Right atrium auricular region (tissue), 2 donors: ENCODE data around the gene CYSTM1. TPM values are rescaled to one million over a fixed set of nuclear protein-coding genes. Genes with fewer than 3 reads are reported as not detected.
A peak's percentile ranks its signal among the peaks of the same experiment; 100 is the strongest.

Experiments
- DNase-seq: peaks from one replicate; pipeline ENCODE4 v3.0.0-alpha.2; 2019; ENCODE audit warnings: low spot score
- H3K27ac ChIP-seq, 2 donors: fragments of 200-600 bp; sonication (generic); 1 replicate in 1 of 2; 2 replicates in 1 of 2; pipeline ENCODE4 v1.5.1; 2016 to 2019
- H3K27me3 ChIP-seq, 2 donors: fragments of 200-600 bp; sonication (generic); one replicate each; pipeline versions ENCODE4 v1.5.1 to v1.6.0; 2017 to 2019
- H3K36me3 ChIP-seq: fragments of 200-600 bp; sonication (generic); one replicate; pipeline ENCODE4 v1.5.1; 2016
- H3K4me1 ChIP-seq, 2 donors: fragments of 200-600 bp; sonication (generic); one replicate each; pipeline versions ENCODE4 v1.5.1 to v1.6.0; 2017 to 2019
- H3K4me3 ChIP-seq, 2 donors: fragments of 200-600 bp; sonication (generic); 1 replicate in 1 of 2; 2 replicates in 1 of 2; pipeline ENCODE4 v1.5.1; 2017 to 2019; ENCODE audit warnings: mild to moderate bottlenecking in 1 of 2, moderate library complexity in 1 of 2
- H3K9me3 ChIP-seq, 2 donors: fragments of 200-600 bp; sonication (generic); one replicate each; pipeline ENCODE4 v1.5.1; 2019
- CTCF ChIP-seq, 2 donors: fragments of 200-600 bp; sonication (generic); IDR thresholded peaks; one replicate each; pipeline ENCODE4 v1.5.1; 2019; ENCODE audit warnings: antibody characterized with exemption in 2 of 2
- total RNA-seq, 2 donors: library from RNA; depleted of rRNA; stranded (reverse); fragments of >200 nt; gene quantifications; one replicate each; pipeline ENCODE4 v1.1.0, GENCODE V29; 2016

CYSTM1 gene
- total RNA-seq, 2 donors from 2014 or later, result 89.8 to 143 TPM

DNA sequence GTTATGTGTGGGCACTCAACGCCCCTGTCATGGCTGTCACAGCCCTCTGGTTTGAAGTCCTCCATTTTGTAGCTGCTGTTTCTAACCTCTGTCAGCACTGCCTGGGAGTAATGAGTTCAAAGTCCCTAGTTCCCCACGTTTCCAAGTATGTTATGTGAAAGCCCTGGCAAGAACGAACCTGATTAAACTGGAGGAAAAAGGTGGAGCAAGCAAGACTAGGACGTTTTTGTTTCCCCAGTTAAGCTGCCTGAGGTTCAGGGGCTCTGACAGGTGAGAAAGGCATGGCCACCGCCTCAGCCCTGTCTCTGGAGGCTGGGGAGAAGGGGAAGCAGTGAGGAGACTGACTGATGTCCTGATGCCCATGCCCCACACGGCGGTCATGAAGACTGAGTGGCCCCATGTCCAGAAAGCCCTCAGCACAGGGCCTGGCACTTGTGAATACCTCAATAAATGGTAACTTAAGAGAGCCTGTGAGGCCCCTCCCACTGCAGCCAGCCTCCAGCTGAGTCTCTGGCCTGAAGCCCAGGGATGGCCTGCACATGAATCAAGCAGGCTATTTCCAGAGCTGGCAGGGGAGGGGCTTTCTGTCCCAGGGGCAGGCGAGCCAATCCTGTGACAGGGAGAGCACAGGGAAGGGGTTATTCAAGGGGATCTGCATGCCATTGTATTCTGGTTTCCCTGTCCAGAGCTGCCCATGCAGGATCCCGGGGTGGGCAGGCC, 66.2 kb downstream of the CYSTM1 start:
- peak; percentile 93 for DNase-seq
- H3K4me1 ChIP-seq, result peaks cover 0 to 76% of the 10 kb centered on the region in 2 donors
- H3K9me3 ChIP-seq, result no peaks in the 10 kb centered on the region
- H3K27me3 ChIP-seq, result no peaks in the 10 kb centered on the region
- no peak overlapping the region for H3K4me3 ChIP-seq
- no peak for TF ChIP-seq CTCF (IDR thresholded peaks at IDR 0.05)
- H3K27ac ChIP-seq, result peak overlapping the region; percentile 82 to 87
- H3K36me3 ChIP-seq, result peaks cover 4% of the 10 kb centered on the region

DNA sequence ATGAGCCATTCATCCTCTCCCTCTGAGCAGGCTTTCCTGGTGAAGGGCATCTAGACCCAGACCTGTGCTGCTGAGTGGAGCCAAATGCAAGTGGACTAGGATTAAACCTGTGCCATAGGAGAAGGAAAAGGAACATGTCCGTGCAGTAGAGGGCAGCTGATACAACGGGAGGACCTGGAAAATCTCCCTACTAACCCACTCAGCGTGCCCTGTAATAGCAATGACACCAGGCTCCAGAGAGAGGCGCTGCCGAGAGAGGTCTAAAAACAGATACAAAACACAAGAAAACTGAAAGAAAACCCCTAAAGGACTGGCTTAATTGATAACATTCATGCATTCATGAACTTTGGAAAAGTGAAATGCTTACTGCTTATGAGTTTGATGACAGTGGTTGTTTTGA, 67.1 kb downstream of the CYSTM1 start:
- peaks cover 4% of the 10 kb centered on the region for H3K36me3 ChIP-seq
- peak in 1 of 2 donors; percentile 40 for TF ChIP-seq CTCF (IDR thresholded peaks at IDR 0.05)
- no peak overlapping the region for H3K4me3 ChIP-seq
- peak overlapping the region; percentile 82 to 87 for H3K27ac ChIP-seq
- H3K9me3 ChIP-seq, result no peaks in the 10 kb centered on the region
- H3K4me1 ChIP-seq, result peaks cover 0 to 80% of the 10 kb centered on the region in 2 donors
- no peaks in the 10 kb centered on the region for H3K27me3 ChIP-seq
- DNase-seq, result no peak

DNA sequence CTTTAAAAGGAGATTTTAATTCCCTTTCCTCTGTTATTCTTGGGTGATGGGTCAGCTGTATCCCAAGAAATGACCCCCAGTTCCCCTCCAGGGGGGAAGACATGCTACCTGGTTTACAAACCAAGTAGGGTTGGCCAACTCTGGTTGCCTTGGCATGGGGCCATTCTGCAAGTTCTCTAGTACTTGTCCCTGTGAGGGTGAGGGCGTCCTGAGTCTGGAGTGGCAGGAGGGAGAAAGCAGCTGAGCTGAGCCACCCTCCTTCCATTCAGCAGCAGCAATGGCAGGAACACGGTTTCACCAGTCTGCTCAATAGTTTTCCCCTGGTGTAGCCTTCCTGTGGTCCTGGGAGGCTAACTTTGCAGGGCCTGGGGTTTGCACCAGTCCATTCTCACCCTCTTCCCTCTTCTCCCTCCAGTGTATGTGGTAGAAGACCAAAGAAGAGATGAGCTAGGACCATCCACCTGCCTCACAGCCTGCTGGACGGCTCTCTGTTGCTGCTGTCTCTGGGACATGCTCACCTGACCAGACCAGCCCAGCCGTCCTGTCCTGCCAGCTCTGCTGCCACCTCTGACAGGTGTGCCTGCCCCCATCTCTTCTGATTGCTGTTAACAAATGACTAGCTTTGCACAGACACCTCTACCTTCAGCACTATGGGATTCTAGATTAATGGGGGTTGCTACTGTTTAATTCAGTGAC, 68.0 kb downstream of the CYSTM1 start:
- H3K4me1 ChIP-seq, result peaks cover 0 to 73% of the 10 kb centered on the region in 2 donors
- TF ChIP-seq CTCF (IDR thresholded peaks at IDR 0.05), result no peak
- peak overlapping the region; percentile 82 to 87 for H3K27ac ChIP-seq
- DNase-seq, result no peak
- H3K27me3 ChIP-seq, result no peaks in the 10 kb centered on the region
- H3K9me3 ChIP-seq, result no peaks in the 10 kb centered on the region
- H3K4me3 ChIP-seq, result no peak overlapping the region
- H3K36me3 ChIP-seq, result peaks cover 4% of the 10 kb centered on the region

- peaks cover 0 to 73% of the 10 kb centered on the region in 2 donors for H3K4me1 ChIP-seq
- H3K4me3 ChIP-seq, result no peak overlapping the region
- peak overlapping the region; percentile 82 to 87 for H3K27ac ChIP-seq
- peaks cover 4% of the 10 kb centered on the region for H3K36me3 ChIP-seq
- TF ChIP-seq CTCF (IDR thresholded peaks at IDR 0.05), result no peak
- H3K9me3 ChIP-seq, result no peaks in the 10 kb centered on the region
- no peaks in the 10 kb centered on the region for H3K27me3 ChIP-seq
- DNase-seq, result no peak
Measured at GRCh38 chr5:140243706-140244250, 68.8 kb downstream of the CYSTM1 start.

DNA sequence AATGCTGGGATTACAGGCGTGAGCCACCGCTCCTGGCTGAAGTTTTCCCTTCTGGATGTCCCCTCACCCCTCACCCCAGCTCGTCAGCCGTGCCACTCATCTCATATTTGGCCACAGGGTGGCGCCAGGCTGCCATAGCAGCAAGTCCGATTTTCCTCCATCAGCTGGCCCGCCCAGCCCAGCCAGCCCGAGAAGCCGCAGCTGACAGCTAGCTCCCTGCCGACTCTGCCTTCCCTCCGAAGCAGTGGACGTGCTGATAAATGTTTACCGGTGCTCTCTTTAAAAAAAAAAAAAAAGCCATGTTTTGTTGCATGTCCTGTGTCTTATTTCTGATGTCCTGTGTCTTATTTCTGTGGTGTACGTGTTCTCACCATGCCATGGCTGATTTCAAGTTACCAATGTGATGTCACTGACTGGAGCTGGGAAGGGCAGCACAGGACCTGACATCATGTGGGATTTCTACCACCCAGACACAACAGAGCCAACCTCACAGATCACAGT, 69.6 kb downstream of the CYSTM1 start:
- H3K36me3 ChIP-seq, result peaks cover 4% of the 10 kb centered on the region
- H3K4me1 ChIP-seq, result peaks cover 0 to 70% of the 10 kb centered on the region in 2 donors
- H3K27ac ChIP-seq, result peak overlapping the region; percentile 82 to 87
- no peaks in the 10 kb centered on the region for H3K9me3 ChIP-seq
- H3K27me3 ChIP-seq, result no peaks in the 10 kb centered on the region
- peak; percentile 76 to 94 for TF ChIP-seq CTCF (IDR thresholded peaks at IDR 0.05)
- H3K4me3 ChIP-seq, result no peak overlapping the region
- DNase-seq, result peak; percentile 94
